ENCODE results near the gene TMPRSS11A.

TMPRSS11A gene

DNA sequence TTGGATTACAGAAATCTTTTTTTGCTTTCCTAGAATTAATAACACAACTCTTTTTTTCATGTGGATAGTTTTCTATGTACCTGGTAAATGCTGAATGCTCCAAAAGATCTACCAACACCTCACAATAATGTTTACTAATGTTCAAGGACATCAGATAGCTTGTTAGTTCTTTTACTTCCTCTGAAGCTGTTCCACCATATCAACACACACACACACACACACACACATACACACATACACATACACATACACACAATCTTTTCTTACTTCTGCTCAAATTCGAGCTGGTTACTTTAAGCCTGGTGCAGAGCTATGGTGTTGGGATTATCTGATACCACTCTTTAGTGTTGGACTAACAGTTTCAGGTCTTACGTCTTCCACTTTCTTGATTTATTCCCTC, 51.2 kb downstream of the TMPRSS11A start:
- no peak for DNase-seq (ENCODE audit: low read depth in 2 of 2)

DNA sequence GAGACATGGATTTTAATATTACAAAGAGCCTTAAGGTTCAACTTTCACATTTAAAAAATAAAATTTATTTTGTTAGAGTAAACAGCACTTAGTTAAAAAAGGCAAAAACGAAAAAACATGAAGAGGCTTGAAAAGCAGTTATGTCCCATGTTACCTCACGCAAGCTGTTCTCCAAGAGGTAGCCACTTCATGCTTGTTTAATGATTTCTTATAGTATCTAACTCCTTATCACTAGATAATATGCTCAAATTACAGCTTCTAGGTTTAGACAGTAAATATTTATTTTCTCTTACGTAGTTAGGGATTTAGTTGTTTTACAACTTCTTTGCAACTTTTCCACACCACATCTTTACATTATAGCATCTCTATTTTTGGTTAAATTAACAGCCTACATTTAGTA, 51.7 kb downstream of the TMPRSS11A start:
- no peak for DNase-seq (ENCODE audit: low read depth in 2 of 2)

DNA sequence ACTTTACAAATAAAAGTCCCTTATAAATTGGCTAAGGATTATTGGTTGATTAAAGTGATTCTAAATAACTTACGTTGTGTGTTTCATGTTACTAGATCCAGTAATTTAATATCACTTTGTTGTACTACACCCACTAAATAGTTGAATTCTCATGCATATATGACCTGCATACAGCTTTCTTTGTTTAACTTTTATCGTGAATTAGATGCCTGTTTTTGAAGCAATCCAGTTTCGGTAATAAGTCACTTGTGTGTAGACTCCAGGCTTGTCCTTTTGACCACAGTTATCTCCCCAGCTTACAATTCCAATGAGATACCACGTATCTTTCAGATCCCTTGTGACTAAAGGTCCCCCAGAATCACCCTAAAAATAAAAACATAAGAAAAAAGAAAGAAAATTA, 52.2 kb downstream of the TMPRSS11A start:
- DNase-seq (ENCODE audit: low read depth in 2 of 2) = no peak

DNA sequence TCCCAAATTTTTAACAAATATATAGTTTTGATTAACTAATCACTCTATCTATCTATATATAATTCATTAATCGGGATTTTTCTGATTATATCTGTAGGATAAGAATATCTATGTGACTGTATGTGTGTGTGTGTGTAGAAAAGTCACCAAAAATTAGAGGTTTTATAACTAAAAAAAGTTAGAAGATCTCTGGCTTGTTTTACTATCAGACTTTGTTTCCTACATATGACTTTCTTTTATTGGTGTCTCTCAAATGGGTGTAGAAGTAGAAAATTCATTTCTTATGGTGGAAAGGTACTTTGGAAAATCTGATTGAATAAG, 52.7 kb downstream of the TMPRSS11A start:
- no peak for DNase-seq (ENCODE audit: low read depth in 2 of 2)

DNA sequence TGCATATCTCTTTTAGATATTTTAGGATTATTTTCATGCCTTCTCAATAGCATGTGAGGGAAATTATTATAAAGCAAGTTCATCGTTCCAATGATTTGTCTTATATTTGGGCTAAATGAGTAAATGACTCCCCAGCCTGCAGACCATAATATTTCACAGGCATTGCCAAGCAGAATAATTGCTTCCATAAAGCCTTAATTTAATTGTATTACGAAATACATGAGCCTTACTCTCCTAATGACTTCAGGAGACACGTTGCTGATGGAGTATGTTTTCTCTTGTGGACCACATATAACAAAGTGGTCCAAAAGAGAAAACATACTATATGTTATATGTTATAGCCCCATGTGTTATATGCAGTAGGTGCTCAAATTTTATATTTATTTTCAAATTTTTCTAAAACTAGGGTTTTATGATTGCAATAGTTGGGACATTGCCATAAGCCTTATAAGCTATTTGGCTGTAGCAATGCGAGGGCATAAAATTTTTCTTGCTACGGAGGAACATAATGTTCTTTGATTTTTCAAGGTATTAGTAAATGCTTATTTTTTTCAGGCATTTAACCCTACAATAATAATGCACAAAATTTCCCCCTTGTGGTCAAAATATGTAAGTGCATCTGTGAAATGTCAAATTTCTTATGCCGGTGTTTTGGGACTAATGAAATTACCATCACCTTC, 53.2 kb downstream of the TMPRSS11A start:
- no peak for DNase-seq (ENCODE audit: low read depth in 2 of 2)

DNA sequence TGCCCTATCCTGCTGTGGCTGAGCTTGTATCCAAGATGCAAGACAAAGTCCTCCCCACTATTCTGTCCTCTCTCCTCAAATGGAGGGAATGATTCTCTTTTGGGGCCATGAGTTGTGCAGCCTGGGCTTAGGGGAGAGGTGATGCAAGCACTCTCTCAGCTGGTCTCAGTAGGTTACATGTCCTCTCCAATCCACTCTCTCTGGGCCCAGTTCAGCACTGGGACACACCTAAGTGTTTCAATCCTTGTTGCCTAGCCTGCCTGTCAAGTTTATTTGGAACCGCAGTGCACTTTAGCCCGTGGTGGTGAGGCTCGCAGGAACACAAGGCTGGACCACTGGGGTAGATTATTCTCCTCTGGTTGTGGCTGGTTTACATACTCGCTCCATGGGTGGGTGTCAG, 55.6 kb downstream of the TMPRSS11A start:
- no peak for DNase-seq (ENCODE audit: low read depth in 2 of 2)

DNA sequence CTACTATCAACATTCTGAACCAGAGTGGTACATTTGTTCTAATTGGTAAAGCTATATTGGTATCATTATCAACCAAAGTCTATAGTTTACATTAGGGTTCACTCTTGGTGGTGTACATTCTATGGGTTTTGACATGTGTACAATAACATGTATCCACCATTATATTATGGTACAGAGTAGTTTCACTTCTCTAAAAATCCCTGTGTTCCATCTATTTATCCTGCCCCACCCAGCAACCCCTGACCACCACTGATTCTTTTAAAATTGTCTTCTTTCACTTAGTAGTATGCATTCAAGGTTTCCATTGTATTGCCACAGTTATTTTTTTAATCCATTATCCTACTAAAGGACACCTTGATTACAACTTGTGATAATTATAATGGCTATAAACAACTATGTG, 64.2 kb downstream of the TMPRSS11A start:
- DNase-seq (ENCODE audit: low read depth in 2 of 2) = no peak

DNA sequence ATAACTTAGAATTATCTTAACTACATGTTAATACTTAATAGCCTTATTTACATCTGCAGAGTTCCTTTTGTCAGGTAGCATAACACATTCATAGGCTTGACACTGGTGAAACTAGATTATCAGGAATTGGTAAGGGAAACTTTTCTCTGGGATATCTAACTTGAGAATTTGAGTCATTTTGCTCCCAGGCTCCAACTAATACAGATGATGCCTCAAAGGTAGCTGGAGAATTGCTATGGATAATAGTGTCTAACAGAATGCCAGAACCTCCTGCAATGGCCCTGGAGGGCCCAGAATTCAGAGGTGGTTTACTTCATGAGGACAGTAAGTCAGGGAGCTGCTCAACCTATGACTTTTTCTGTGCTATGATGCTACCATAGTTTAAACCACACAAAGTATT, 65.6 kb downstream of the TMPRSS11A start:
- no peak for DNase-seq (ENCODE audit: low read depth in 2 of 2)

DNA sequence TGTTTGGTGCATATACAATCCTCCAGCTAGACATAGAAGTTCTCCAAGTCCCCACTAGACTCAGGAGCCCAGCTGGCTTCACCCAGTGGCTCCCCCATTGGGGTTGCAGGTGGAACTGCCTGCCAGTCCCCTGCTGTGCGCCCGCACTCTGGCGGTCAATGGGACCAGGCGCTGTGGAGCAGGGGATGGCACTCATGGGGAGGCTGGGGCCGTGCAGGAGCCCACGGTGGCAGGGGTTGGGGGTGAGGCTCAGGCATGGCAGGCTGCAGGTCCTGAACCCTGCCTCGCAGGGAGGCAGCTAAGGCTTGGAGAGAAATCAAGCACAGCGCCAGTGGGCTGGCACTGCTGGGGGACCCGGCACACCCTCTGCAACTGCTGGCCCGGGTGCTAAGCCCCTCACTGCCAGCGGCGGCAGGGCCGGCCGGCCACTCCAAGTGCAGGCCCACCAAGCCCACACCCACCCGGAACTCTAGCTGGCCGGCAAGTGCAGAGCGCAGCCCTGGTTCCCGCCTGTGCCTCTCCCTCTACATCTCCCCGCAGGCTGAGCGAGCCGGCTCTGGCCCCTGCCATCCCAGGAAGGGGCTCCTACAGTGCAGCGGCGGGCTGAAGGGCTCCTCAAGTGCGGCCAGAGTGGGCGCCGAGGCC, 66.8 kb downstream of the TMPRSS11A start:
- no peak for DNase-seq (ENCODE audit: low read depth in 2 of 2)

DNA sequence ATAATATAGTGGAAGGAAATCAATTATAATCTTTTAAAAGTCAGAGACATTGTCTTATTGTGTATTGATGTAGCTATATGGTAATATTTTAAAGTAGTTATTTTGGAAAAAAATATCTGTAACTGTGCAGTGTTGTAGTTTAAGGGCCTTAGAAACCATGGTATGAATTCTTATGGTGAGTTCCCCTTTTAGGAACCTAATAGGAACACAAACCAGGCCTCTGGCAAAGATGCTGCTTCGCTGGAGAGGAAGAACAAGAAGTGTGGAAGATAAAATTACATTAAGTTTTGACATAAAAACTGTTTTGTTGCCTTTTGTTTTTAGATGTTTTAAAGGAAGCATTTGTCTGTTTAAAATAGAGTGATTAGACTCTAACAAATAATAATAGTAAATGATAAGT, 68.6 kb downstream of the TMPRSS11A start:
- no peak for DNase-seq (ENCODE audit: low read depth in 2 of 2)

DNA sequence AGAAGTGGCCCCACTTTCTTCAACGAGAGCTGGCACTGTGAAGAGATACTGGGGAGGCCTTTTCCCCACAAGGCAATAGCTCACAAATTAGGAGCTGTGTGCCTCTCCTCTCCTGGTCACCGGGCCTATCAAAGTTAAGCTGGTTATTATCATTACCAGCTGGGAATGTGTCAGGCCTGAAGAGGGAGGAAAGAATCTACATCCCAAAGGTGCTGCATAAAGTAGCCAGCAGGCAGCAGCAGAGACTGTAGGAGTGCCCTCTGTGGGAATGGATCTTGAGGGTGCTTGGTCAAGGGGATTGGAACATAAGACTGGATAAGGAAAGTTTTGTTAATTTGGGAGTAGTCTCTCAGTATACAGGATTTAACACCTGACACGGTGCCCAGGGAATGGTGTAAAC, 70.4 kb downstream of the TMPRSS11A start:
- no peak for DNase-seq (ENCODE audit: low read depth in 2 of 2)

DNA sequence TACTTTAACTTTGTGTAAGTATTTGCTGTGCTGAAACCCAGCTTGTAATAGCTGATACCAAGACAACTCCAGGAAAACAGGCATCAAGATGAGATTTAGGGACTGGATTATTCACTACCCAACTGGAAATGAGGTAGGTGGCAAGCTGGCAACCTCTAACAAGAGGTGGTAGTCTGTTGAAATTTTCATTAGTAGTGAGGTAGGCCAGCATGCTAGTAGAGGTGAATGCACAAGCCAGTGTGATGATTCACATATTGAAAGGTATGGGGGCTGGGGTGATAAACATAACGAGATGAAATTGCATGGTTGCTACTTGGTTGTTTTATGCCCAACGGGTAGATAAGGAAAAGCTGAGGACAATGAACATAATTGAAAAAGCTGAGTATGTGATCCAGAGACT, 71.0 kb downstream of the TMPRSS11A start:
- DNase-seq (ENCODE audit: low read depth in 2 of 2) = no peak

DNA sequence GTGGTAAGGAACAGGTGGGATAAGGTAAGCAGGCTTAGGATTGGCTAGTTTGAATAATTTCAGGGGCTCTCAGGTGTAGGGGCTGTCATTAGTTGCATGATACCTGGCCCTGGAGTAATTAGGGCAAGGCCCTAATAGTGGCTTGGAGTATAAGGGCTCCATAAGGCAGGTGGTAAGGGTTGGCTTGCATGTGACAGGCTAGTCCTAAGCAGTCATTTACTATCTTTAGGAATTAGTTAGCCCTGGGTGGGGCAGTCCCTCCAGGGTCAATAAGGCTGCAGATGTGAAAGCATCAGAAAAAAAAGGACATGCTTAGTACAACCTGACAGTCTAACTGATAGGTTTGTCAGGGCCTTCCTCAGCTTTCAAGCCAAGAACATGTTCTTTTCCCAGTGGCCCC, 71.6 kb downstream of the TMPRSS11A start:
- DNase-seq (ENCODE audit: low read depth in 2 of 2) = no peak

DNA sequence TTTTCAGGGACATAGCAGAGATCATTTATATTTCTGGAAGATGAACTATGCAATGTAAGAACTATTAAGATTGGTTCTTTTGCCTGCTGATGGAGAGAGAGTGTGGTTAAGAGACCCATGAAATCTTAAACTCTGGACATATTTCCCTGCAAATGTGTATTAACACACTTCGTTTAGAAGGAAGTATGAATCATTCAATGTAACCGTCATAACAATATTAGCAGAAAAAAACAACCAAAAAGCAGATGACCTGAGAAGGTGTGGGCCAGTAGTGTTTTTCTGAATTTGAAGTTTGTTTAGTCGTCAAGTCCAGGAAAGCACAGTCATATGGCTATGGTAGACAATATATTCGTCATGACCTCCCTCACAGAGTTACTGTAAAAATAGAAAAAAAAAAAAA, 77.0 kb downstream of the TMPRSS11A start:
- DNase-seq (ENCODE audit: low read depth in 2 of 2) = no peak

DNA sequence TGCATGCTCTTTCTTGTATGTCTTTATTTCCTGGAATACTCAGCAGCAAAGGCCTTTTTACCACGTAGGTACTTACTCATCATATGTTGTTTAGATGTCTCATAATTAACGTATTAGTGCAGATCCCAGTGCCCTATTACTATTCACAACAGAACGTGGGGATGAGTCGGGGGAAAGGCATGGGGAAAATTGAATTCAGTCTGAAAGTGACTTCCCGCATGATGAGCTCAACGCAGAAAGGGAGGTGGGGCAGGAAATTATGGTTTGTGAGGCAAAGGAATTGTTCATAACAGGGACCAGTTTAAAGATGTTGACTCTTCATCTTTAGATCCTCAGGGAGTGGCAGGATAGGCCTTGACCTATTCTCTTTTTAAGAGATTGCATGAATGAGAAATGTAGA, 77.5 kb downstream of the TMPRSS11A start:
- DNase-seq (ENCODE audit: low read depth in 2 of 2) = no peak

DNA sequence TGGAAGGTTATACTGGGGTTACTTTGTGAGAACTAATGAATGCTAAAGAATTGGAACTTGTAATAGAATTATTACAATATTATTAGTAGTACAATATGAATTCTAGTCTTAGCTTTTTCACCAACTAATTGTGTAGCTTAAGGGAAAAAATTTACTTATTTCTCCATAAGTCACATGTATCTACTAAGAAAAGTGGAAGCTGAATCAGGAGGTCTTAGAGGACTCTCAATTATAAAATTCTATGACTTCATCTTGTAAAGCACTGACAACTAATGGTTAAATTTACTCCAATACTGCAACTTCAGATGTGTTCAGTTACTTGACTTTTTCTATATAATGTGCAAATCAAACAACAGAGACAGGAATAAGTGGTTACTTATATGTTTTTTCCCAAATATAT, 78.6 kb downstream of the TMPRSS11A start:
- DNase-seq (ENCODE audit: low read depth in 2 of 2) = no peak

DNA sequence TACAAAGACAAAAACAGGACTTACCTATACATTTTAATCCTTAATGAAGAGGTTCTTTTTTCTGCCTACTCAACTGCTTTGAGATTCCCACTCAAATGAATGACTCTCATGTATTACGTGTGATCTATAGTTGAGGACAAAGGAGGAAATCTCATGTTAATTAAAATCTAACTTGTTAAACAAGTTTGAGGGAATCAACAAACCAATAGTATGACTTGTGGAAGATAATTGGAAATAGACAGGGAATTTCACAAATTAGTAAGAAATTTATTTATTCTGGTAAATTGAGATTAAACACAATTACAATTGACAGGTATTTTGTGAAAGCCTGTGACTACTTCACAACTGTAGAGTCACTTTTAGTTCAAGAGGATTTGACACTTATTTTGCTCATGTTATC, 79.4 kb downstream of the TMPRSS11A start, which contains the start of gene TMPRSS11D:
Gene TMPRSS11D (minus strand): TSS at position 101 of the 400 bp plus-strand sequence. CDS start 69 bp downstream, at position 32.
- DNase-seq (ENCODE audit: low read depth in 2 of 2) = no peak

DNA sequence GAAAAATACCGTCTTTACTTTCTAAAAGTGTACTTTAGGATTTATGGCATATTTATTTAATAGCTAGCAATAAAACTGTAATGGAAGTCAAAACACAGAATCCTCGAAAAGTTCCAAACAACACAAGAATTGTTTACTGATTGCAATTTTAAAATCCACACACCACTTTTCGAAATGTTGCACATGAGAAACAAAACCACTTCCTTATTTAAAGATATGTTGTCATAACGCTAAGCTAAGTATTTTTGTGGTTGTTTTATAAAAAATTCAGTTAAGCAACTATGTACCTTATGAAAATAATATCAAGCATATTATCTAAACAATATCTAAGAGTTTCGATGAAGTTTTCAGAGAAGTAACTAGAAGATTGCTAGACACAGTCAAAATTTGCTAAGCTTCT, 79.8 kb downstream of the TMPRSS11A start:
- DNase-seq (ENCODE audit: low read depth in 2 of 2) = no peak

DNA sequence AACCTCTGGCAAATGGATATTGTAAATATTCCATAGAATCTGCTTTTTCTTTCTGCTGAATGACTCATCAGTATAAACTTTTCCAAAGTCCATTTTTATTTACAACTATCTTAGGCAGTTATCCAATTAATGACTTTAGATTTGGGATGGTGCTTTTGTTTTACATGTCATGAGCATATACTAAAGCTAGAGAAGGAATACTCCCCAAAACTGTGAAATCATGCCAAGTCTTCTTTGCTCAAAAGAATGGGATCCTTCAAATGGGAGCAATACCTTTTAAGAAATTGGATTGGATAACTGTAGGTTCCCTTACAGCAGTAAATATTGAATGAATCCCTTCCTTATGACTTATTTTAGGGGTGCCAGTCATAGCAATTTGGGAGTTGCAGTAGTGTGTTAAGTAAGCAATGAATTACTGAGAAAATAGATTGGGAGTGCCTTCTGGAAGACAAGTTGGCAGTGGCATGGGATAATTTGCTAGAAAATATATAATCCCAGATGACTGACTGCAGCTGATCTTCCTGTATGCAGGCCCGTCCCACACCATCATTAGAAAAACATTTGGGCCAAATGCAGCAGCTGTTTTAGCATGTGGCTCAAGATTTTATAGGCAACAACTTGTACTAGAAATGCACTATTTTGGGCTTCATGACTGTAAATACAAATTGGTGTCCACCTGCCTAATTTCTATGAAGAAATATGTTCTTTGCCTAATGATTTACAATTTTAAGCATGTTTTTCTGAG, 82.3 kb downstream of the TMPRSS11A start:
- DNase-seq (ENCODE audit: low read depth in 2 of 2) = no peak

DNA sequence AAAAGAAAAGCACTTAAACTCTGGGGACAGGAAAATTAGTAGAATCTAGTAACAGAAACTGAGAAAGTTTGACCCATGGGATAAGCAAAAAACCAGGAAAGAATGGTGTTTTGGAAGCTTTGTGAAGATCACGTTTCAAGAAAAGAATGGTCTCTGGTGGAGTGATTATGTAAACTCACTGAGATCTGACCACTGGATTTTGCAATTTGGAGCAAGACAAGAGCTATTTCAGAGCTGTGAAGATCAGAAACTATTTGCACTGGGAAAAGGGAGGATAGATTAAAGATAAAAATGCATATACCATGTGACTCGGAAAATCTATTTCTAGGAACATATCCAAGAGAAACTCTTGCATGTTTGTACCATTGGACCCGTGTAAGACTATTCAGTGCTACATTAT, 83.8 kb downstream of the TMPRSS11A start:
- DNase-seq (ENCODE audit: low read depth in 2 of 2) = no peak

DNA sequence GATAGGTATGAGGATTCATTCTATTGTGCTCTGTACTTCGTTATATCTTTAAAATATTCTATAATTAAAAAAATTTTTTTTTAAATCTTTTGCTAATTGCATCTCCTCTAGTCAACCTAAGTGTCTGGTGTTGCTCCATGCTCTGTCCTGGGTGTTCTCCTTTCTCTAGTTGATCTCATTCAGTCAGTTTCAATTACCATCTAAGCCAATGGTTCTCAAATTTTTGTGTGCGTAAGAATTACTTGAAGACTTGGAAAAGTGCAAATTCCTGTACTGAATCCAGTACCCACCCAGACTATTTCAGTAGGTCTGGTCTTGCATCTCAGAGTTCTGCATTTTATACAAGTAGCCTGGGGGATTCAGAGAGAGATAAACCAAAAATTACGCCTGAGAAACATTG, 86.2 kb downstream of the TMPRSS11A start:
- no peak for DNase-seq (ENCODE audit: low read depth in 2 of 2)

DNA sequence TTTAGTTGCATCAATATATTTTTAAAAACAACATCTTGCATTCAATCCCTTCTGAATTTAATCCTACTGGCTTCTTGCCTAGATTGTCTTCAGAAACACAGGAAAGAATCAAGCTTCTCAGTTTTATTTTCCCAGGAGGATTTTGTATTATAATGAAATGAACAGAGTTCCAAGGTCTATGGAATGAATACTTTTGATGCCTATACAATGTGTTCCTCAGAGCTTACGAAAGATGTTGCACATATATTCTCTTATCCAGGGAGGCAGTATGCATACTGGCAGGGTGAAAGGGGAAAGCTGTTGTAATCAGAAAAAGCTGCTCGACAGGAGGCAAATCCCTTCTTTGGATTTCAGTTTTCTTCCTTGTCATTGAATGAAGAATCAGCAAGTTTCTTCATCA, 88.3 kb downstream of the TMPRSS11A start:
- DNase-seq (ENCODE audit: low read depth in 2 of 2) = no peak

DNA sequence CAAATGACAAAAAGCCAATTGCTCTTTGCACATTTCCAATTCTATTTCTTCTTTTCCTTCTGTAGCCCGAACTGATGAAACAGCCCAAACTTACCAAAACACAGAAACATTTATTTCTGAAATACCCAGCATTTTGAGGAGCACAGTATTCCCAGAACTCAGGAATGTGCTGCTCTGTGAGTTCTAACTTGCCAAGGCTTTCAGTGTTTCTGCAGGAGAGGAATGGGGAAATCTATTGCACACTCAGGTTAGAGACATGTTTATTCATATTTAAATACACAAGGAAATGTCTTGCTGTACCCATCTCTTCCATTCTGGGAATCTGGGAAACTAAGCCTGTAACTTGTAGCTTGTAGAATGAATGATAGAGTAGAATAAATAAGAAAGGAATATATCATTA, 90.2 kb downstream of the TMPRSS11A start:
- DNase-seq (ENCODE audit: low read depth in 2 of 2) = no peak

Measured in stimulated activated CD4-positive, alpha-beta T cell treated with anti-CD3 and anti-CD28 coated beads, Interleukin-15, amount 100 ng/mL, for 48 hours (primary cell).